Stomach (tissue), 19 donors: ENCODE measurements around the gene GPR176. TPM values are rescaled to one million over a fixed set of nuclear protein-coding genes. Genes with fewer than 3 reads are reported as not detected.

ENCODE experiments used
- DNase-seq, 2 donors: peaks; one replicate each; pipeline versions ENCODE4 v3.0.0 to v3.0.0-alpha.2; 2013 to 2019
- H3K27ac ChIP-seq, 5 donors: fragments of 200-600 bp in 4 of 5; sonication (generic) in 4 of 5; one replicate each; pipeline ENCODE4 v1.5.1; 2013 to 2019; ENCODE audit warnings: mild to moderate bottlenecking in 1 of 5, moderate library complexity in 1 of 5
- H3K27me3 ChIP-seq, 3 donors: fragments of 200-600 bp; sonication (generic); one replicate each; pipeline ENCODE4 v1.5.1; 2017 to 2019; ENCODE audit warnings: mixed run types in 1 of 3
- H3K36me3 ChIP-seq, 4 donors: fragments of 200-600 bp; sonication (generic); 1 replicate in 3 of 4; 2 replicates in 1 of 4; pipeline ENCODE4 v1.5.1; 2016 to 2019
- H3K4me1 ChIP-seq, 4 donors: fragments of 200-600 bp; sonication (generic); one replicate each; pipeline ENCODE4 v1.5.1; 2016 to 2019
- H3K4me3 ChIP-seq, 4 donors: fragments of 200-600 bp; sonication (generic) in 3 of 4; one replicate each; pipeline ENCODE4 v1.5.1; 2016 to 2019; ENCODE audit warnings: mild to moderate bottlenecking in 1 of 4
- H3K9me3 ChIP-seq, 4 donors: fragments of 200-600 bp; sonication (generic); one replicate each; pipeline ENCODE4 v1.5.1; 2016 to 2019
- EP300 ChIP-seq: sonication (generic); formaldehyde crosslinking; IDR thresholded peaks from one replicate; pipeline ENCODE4 v1.6.1; 2017; ENCODE audit warnings: antibody characterized with exemption
- POLR2A ChIP-seq, 4 donors: fragments of 450-650 bp; IDR thresholded peaks; one replicate each; pipeline ENCODE4 v1.6.1; 2016; ENCODE audit warnings: antibody characterized with exemption in 4 of 4, control low read depth in 2 of 4, mild to moderate bottlenecking in 1 of 4, moderate library complexity in 1 of 4
- POLR2AphosphoS5 ChIP-seq, 3 donors: sonication (generic); formaldehyde crosslinking; IDR thresholded peaks; one replicate each; pipeline ENCODE4 v1.6.1; 2016; ENCODE audit warnings: antibody characterized with exemption in 3 of 3
- WGBS, 5 donors: extraction: QIAGEN DNeasy Blood & Tissue Kit in 3 of 5; methylation state at CpG; one replicate each; pipeline versions ENCODE4 v1.1.5 to v1.1.7; 2013 to 2018; 5-methylcytosine and 5-hydroxymethylcytosine counted together
- intact Hi-C: fragments of 100-400 bp; cut with DNase I; formaldehyde crosslinking; loops from one replicate; pipeline ENCODE4 v1.15.1; 2023; ENCODE audit warnings: low total_unique reads
- long read RNA-seq, 10 donors: transcript quantifications; one replicate each; lab custom pipeline, GENCODE V29; 2026
- polyA plus RNA-seq, 3 donors: library from polyadenylated mRNA; stranded (reverse); fragments of 200-250 nt; gene quantifications; one replicate each; pipeline ENCODE4 v1.2.3, GENCODE V29; 2013
- total RNA-seq, 5 donors: library from RNA; depleted of rRNA; stranded (reverse); fragments of >200 nt; gene quantifications; one replicate each; pipeline versions ENCODE4 v1.1.0 to v1.2.3, GENCODE V29; 2014 to 2016
- TF ChIP-seq, protein P1 (sequence below), 7 experiments: fragments of 450-650 bp in 4 of 7; fragments of 200-600 bp in 3 of 7; sonication (generic) in 3 of 7; IDR thresholded peaks; one replicate each; pipeline ENCODE4 v1.5.1; 2016 to 2019; ENCODE audit warnings: antibody characterized with exemption in 7 of 7, control low read depth in 2 of 7, mild to moderate bottlenecking in 1 of 7
- donor health status: healthy with polysubstance abuse.
- donor health status: Bipolar disorder and iron deficiency.
- donor health status: healthy.

GPR176 gene
- total RNA-seq (10 to 100 TPM in 1 of 5 donors, 1 to 10 TPM in 2, under 1 TPM in 1, not detected in 1; 0.29 to 10.1 (median 3.7) TPM), polyA plus RNA-seq (1 to 10 TPM in 1 of 3 donors, under 1 TPM in 2; 0.65 to 2.2 (median 0.76) TPM)
- long read RNA-seq, donor 1, partial matches to known transcripts, result 0 of 1 reads
- long read RNA-seq, donor 1, other reads (novel, unspliced or antisense), result 0 of 1 reads
- long read RNA-seq, donor 2, result 0 reads
- long read RNA-seq, donor 3, result 0 reads
- long read RNA-seq, donor 4, result 0 reads
- long read RNA-seq, donor 5, partial matches to known transcripts, result 0 of 2 reads
- long read RNA-seq, donor 5, other reads (novel, unspliced or antisense), result 0 of 2 reads
- long read RNA-seq, donor 6, partial matches to known transcripts, result 0 of 2 reads
- long read RNA-seq, donor 6, other reads (novel, unspliced or antisense), result 0 of 2 reads
- long read RNA-seq, donor 7, partial matches to known transcripts, result 0 of 2 reads
- long read RNA-seq, donor 7, other reads (novel, unspliced or antisense), result 0 of 2 reads
- long read RNA-seq, donor 8, partial matches to known transcripts, result 0 of 1 reads
- long read RNA-seq, donor 8, other reads (novel, unspliced or antisense), result 0 of 1 reads
- long read RNA-seq, donor 9, result 0 reads
- long read RNA-seq, donor 10, result 0 reads

- Histone ChIP-seq H3K4me3 (peak within 1 kb of the TSS; percentile 71 to 80 (median 78)), H3K4me1 (peaks cover 12 to 24% (median 19%) of the 10 kb centered on the region in 4 donors), H3K9me3 (no peaks in the 10 kb centered on the region), H3K27ac (peak within 1 kb of the TSS; percentile 48 to 85 (median 69)), H3K27me3 (peaks cover 0 to 37% (median 14%) of the 10 kb centered on the region in 3 donors), H3K36me3 (no peaks in the 10 kb centered on the region)
- intact Hi-C loops, result no loop called here
- TF ChIP-seq EP300, result no peak
- TF ChIP-seq POLR2AphosphoS5 (IDR thresholded peaks at IDR 0.05), result peak in 1 of 3 donors; percentile 29
- 1% methylated on average over 17 to 84 of the region's 84 CpGs for WGBS, 5 donors
- DNase-seq, result peak in 1 of 2 donors; percentile 71
Measured at GRCh38 chr15:39919748-39920509, at the start of gene GPR176. Gene GPR176 (minus strand): TSS chr15:39920266. CDS start chr15:39920026, 240 bp downstream.

DNA sequence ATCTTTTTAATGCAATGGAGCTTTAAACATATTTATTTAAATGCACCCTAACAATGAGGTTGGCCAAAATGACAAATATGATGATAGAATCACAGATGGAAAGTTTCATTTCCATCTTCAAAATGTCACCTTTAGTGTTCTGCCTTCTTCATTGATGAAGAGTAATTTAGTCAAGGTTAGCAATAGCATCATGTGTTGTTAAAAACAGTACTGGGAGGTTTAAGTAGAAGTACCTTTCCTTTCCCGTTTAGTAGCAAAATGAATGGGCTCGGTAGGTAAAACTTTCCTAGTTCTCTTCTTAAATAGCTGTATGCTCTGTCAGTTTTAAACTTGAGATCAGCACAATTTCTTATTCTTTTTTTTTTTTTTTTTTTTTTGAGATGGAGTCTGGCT, 48.9 kb upstream of the GPR176 start:
- no peak overlapping the region for H3K4me3 ChIP-seq
- peaks cover 0 to 22% (median 8%) of the 10 kb centered on the region in 4 donors for H3K4me1 ChIP-seq
- 94 to 100% (median 97%) methylated on average over 2 of the region's 2 CpGs for WGBS, 5 donors
- H3K27ac ChIP-seq, result peak overlapping the region in 1 of 5 donors; percentile 52
- no peaks in the 10 kb centered on the region for H3K9me3 ChIP-seq
- DNase-seq, result no peak
- H3K27me3 ChIP-seq, result no peaks in the 10 kb centered on the region
- intact Hi-C loops, result no loop called here
- no peak for TF ChIP-seq EP300
- no peak for TF ChIP-seq POLR2AphosphoS5 (IDR thresholded peaks at IDR 0.05)
- TF ChIP-seq POLR2A (IDR thresholded peaks at IDR 0.05), result no peak
- TF ChIP-seq, protein P1, sequence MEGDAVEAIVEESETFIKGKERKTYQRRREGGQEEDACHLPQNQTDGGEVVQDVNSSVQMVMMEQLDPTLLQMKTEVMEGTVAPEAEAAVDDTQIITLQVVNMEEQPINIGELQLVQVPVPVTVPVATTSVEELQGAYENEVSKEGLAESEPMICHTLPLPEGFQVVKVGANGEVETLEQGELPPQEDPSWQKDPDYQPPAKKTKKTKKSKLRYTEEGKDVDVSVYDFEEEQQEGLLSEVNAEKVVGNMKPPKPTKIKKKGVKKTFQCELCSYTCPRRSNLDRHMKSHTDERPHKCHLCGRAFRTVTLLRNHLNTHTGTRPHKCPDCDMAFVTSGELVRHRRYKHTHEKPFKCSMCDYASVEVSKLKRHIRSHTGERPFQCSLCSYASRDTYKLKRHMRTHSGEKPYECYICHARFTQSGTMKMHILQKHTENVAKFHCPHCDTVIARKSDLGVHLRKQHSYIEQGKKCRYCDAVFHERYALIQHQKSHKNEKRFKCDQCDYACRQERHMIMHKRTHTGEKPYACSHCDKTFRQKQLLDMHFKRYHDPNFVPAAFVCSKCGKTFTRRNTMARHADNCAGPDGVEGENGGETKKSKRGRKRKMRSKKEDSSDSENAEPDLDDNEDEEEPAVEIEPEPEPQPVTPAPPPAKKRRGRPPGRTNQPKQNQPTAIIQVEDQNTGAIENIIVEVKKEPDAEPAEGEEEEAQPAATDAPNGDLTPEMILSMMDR (IDR thresholded peaks at IDR 0.05), result no peak
- H3K36me3 ChIP-seq, result peaks cover 13 to 74% (median 57%) of the 10 kb centered on the region in 4 donors

DNA sequence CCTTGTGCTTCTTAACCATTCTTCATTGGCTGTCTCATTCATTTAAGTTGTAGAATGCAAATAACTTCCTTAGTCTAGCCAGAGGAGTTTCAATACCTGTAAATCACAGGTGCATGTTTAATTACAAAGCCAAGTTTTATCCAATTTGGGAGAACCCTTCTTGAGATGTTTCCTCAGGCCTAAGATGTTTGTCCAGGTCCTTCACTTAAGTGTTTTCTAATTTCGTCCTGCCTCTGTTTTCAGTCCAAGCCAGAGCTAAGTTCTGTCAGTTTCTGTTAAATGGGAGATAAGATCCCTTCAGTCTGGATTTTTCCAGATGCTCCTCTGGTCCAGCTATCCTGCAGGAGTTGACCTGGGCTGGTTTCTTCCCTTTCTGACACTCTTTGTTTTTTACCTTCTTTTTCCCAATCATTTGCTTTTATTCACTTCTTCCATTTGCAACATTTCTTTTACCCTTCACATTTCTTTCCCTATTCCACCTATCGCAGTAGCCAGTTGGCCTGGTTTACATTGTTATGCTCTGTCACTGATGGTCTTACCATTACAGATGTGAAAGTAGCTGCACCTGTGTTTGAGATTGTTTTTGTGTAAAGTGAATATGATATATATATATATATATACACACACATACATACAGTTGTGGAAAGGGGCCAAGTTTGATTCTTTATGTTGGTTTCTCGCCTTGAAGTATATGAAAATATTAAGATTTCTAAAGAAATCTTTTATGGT, 48.4 kb upstream of the GPR176 start:
- no peaks in the 10 kb centered on the region for H3K27me3 ChIP-seq
- WGBS, 5 donors, result 93 to 98% (median 98%) methylated on average over 3 of the region's 3 CpGs
- H3K9me3 ChIP-seq, result no peaks in the 10 kb centered on the region
- peaks cover 13 to 74% (median 54%) of the 10 kb centered on the region in 4 donors for H3K36me3 ChIP-seq
- H3K4me1 ChIP-seq, result peaks cover 0 to 22% (median 8%) of the 10 kb centered on the region in 4 donors
- intact Hi-C loops, result no loop called here
- DNase-seq, result no peak
- no peak overlapping the region for H3K4me3 ChIP-seq
- TF ChIP-seq, protein P1 (IDR thresholded peaks at IDR 0.05), result no peak
- TF ChIP-seq POLR2AphosphoS5 (IDR thresholded peaks at IDR 0.05) (no peak), POLR2A (IDR thresholded peaks at IDR 0.05) (no peak), EP300 (no peak)
- H3K27ac ChIP-seq, result no peak overlapping the region

DNA sequence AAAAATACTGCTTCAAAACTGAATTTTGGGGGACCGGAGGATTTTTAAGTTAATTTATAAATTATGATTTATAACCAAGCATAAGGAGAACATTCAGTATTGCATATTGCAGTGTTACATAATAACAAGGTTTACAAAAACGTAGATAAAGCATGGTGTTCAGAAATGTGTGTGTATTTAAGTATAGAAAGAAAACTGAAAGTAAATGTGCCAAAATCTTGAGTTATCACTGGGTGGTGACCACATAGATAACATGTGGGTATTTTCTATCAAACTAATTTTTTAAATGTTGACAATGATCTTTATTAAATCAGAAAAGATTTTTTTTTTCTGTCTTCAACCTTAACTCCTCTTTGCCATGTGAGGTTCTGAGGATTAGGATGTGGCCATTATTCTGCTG, 46.5 kb upstream of the GPR176 start:
- H3K4me1 ChIP-seq, result peaks cover 0 to 22% (median 5%) of the 10 kb centered on the region in 4 donors
- no peaks in the 10 kb centered on the region for H3K9me3 ChIP-seq
- 27 to 60% (median 41%) methylated on average over 2 of the region's 2 CpGs for WGBS, 5 donors

More for the DNA sequence above, 46.5 kb upstream of the GPR176 start:
- DNase-seq, result no peak
- no peak overlapping the region for H3K4me3 ChIP-seq
- no peak overlapping the region for H3K27ac ChIP-seq
- TF ChIP-seq POLR2AphosphoS5 (IDR thresholded peaks at IDR 0.05) (no peak), POLR2A (IDR thresholded peaks at IDR 0.05) (no peak), EP300 (no peak)
- TF ChIP-seq, protein P1 (IDR thresholded peaks at IDR 0.05), result no peak
- no peaks in the 10 kb centered on the region for H3K27me3 ChIP-seq
- intact Hi-C loops, result no loop called here
- H3K36me3 ChIP-seq, result peaks cover 13 to 78% (median 64%) of the 10 kb centered on the region in 4 donors
